Endothelial cell of umbilical vein (primary cell): ENCODE data around the gene CHEK2. TPM values are rescaled to one million over a fixed set of nuclear protein-coding genes. Genes with fewer than 3 reads are reported as not detected.

Experiments used
- BruUV-seq: library from RNA; stranded (reverse); fragments of 400-500 nt; replicated peaks from 2 replicates; lab custom pipeline; 2021; lab: Mats Ljungman, UMichigan
- CTCF ChIA-PET: fragments of 300-600, 350-600 bp; sonication (Branson Sonifier 250); formaldehyde crosslinking; loops from one replicate; lab custom pipeline; 2021; ENCODE audit warnings: antibody characterized with exemption, inconsistent platforms; lab: Charles Lee
- POLR2A ChIA-PET: fragments of 300-600, 350-600 bp; sonication (Branson Sonifier 250); formaldehyde crosslinking; loops from one replicate; lab custom pipeline; 2021; ENCODE audit warnings: antibody characterized with exemption, inconsistent platforms; lab: Charles Lee
- DNase-seq: peaks from one replicate; pipeline ENCODE4 v3.0.0-alpha.2; 2011; ENCODE audit warnings: low read depth, low spot score
- FAIRE-seq: peaks from 2 replicates; lab custom pipeline; 2011; peaks lifted over from hg19 to GRCh38; lab: Jason Lieb, UNC
- H2AFZ ChIP-seq: 2 replicates; pipeline ENCODE4 v1.6.0; 2012; ENCODE audit warnings: low read depth, low read length, control low read depth, inconsistent platforms
- H3K27ac ChIP-seq: 2 replicates; pipeline ENCODE4 v1.5.1; 2011; ENCODE audit warnings: low read depth, mild to moderate bottlenecking, control low read depth, low read length, moderate library complexity; ENCODE audit not compliant: insufficient read depth
- H3K27me3 ChIP-seq, 2 experiments: 2 replicates each; pipeline versions ENCODE4 v1.6.0 to v1.6.1; 2011; ENCODE audit warnings: low read length in 2 of 2, mixed read lengths in 1 of 2; ENCODE audit not compliant: control insufficient read depth in 2 of 2, insufficient read depth in 2 of 2
- H3K36me3 ChIP-seq, 2 experiments: 2 replicates in 1 of 2; 3 replicates in 1 of 2; pipeline ENCODE4 v1.5.1; 2011; ENCODE audit warnings: low read length in 2 of 2, mild to moderate bottlenecking in 1 of 2, moderate library complexity in 1 of 2; ENCODE audit not compliant: control insufficient read depth in 2 of 2, insufficient read depth in 2 of 2; ENCODE audit errors: extremely low read depth in 1 of 2
- H3K4me1 ChIP-seq: 3 replicates; pipeline ENCODE4 v1.5.1; 2011; ENCODE audit warnings: mild to moderate bottlenecking, low read length; ENCODE audit not compliant: control insufficient read depth, insufficient read depth; ENCODE audit errors: extremely low read depth
- H3K4me2 ChIP-seq: 2 replicates; pipeline ENCODE4 v1.6.1; 2011; ENCODE audit warnings: low read length, control low read depth, mixed read lengths; ENCODE audit not compliant: insufficient read depth
- H3K4me3 ChIP-seq, 3 experiments: fragments of 200-600 bp in 1 of 3; sonication (generic), shearing (Covaris generic) in 1 of 3; replicated peaks in 1 of 3; 2 replicates each; pipeline ENCODE4 v1.5.1; 2011 to 2016; ENCODE audit warnings: control low read depth in 3 of 3, low read length in 3 of 3, mild to moderate bottlenecking in 2 of 3, inconsistent platforms in 1 of 3, low read depth in 1 of 3, moderate library complexity in 1 of 3; ENCODE audit not compliant: insufficient read depth in 1 of 3
- H3K79me2 ChIP-seq: 2 replicates; pipeline ENCODE4 v1.6.0; 2012; ENCODE audit warnings: low read length, inconsistent platforms; ENCODE audit not compliant: control insufficient read depth, insufficient read depth
- H3K9ac ChIP-seq: replicated peaks from 2 replicates; pipeline ENCODE3; 2011; ENCODE audit warnings: low read length, control low read depth; ENCODE audit not compliant: insufficient read depth; ENCODE audit errors: extremely low read depth
- H3K9me1 ChIP-seq: replicated peaks from 3 replicates; pipeline ENCODE4 v1.6.0; 2011; ENCODE audit warnings: mild to moderate bottlenecking, low read length; ENCODE audit not compliant: control insufficient read depth, insufficient read depth; ENCODE audit errors: extremely low read depth
- H3K9me3 ChIP-seq: replicated peaks from 2 replicates; pipeline ENCODE4 v1.5.1; 2012; ENCODE audit warnings: low read length, inconsistent platforms; ENCODE audit not compliant: control insufficient read depth, insufficient read depth
- H4K20me1 ChIP-seq: replicated peaks from 2 replicates; pipeline ENCODE3; 2011; ENCODE audit warnings: mild to moderate bottlenecking, low read length; ENCODE audit not compliant: control insufficient read depth, insufficient read depth; ENCODE audit errors: extremely low read depth
- CTCF ChIP-seq, 2 donors: IDR thresholded peaks; 1 replicate in 1 of 2; 2 replicates in 1 of 2; pipeline ENCODE4 v1.5.1; 2011; ENCODE audit warnings: low read length in 2 of 2, mild to moderate bottlenecking in 2 of 2, moderate library complexity in 2 of 2, control low read depth in 1 of 2, inconsistent platforms in 1 of 2, low read depth in 1 of 2; ENCODE audit not compliant: insufficient read depth in 1 of 2; ENCODE audit errors: extremely low read depth in 1 of 2
- EZH2 ChIP-seq: IDR thresholded peaks from 2 replicates; pipeline ENCODE4 v1.6.1; 2012; ENCODE audit warnings: borderline replicate concordance, low read depth, mild to moderate bottlenecking, moderate library complexity, low read length, inconsistent platforms; ENCODE audit not compliant: severe bottlenecking
- FOS ChIP-seq: IDR thresholded peaks from 2 replicates; pipeline ENCODE4 v1.6.1; 2011; ENCODE audit warnings: mild to moderate bottlenecking, low read length, moderate library complexity, borderline replicate concordance; ENCODE audit not compliant: insufficient read depth
- GATA2 ChIP-seq: IDR thresholded peaks from 2 replicates; pipeline ENCODE4 v1.7.0; 2011; ENCODE audit warnings: low read depth, mild to moderate bottlenecking, moderate library complexity, mixed read lengths, low read length; ENCODE audit not compliant: insufficient read length, insufficient read depth
- JUN ChIP-seq: IDR thresholded peaks from 2 replicates; pipeline ENCODE4 v1.6.1; 2011; ENCODE audit warnings: borderline replicate concordance, low read depth; ENCODE audit not compliant: insufficient read length, insufficient read depth
- MAX ChIP-seq: IDR thresholded peaks from 2 replicates; pipeline ENCODE4 v1.6.1; 2011; ENCODE audit not compliant: insufficient read depth, insufficient read length
- MYC ChIP-seq: IDR thresholded peaks from one replicate; pipeline ENCODE4 v1.6.1; 2011; ENCODE audit warnings: mild to moderate bottlenecking, low read depth, low read length
- POLR2A ChIP-seq: IDR thresholded peaks from 2 replicates; pipeline ENCODE4 v1.6.1; 2012; ENCODE audit warnings: low read depth, mild to moderate bottlenecking, control low read depth, low read length
- POLR2AphosphoS5 ChIP-seq: IDR thresholded peaks from 2 replicates; pipeline ENCODE4 v1.6.1; 2012; ENCODE audit warnings: low read depth, mild to moderate bottlenecking, control low read depth, low read length, moderate library complexity; ENCODE audit not compliant: insufficient read depth
- dilution Hi-C: fragments of 300-500 bp; cut with MboI; formaldehyde crosslinking; loops from one replicate; pipeline ENCODE4 v1.15.0; 2019; ENCODE audit warnings: low sequenced_read_pairs; ENCODE audit not compliant: extremely low pct_ligation_motif_present
- intact Hi-C: fragments of 100-400 bp; cut with micrococcal nuclease; formaldehyde crosslinking; loops from one replicate; pipeline ENCODE4 v1.10.0; 2022
- polyA plus RNA-seq, 4 experiments: library from polyadenylated mRNA; depleted of rRNA in 3 of 4; stranded (reverse) in 3 of 4; unstranded in 1 of 4; fragments of >200 nt; gene quantifications; 2 replicates each; pipeline versions ENCODE4 v1.2.1 to v1.2.3, GENCODE V29; 2011 to 2012; ENCODE audit warnings: missing spikeins in 1 of 4
- total RNA-seq: library from RNA; stranded (reverse); gene quantifications from 2 replicates; pipeline ENCODE4 v1.2.3, GENCODE V29; 2021

The CHEK2 gene
- total and polyA plus RNA-seq, 2 donors (not counting 3 experiments of a cell fraction or from before 2014, with no cell fraction given) = 24.6 to 24.9 TPM

- ChIA-PET POLR2A (no interaction called here), CTCF (no interaction called here)
- Histone ChIP-seq H3K4me2 (no peak overlapping the region), H3K79me2 (no peaks in the 10 kb centered on the region), H3K9ac (no peak overlapping the region), H3K36me3 (no peaks in the 10 kb centered on the region), H3K27me3 (no peaks in the 10 kb centered on the region), H3K9me3 (no peaks in the 10 kb centered on the region), H4K20me1 (no peaks in the 10 kb centered on the region), H3K9me1 (no peaks in the 10 kb centered on the region), H2AFZ (no peak overlapping the region), H3K27ac (no peak overlapping the region), H3K4me3 (no peak overlapping the region), H3K4me1 (no peaks in the 10 kb centered on the region)
- no TSS peak for BruUV-seq
- intact Hi-C loops (no loop called here), dilution Hi-C loops (no loop called here)
- TF ChIP-seq CTCF (IDR thresholded peaks at IDR 0.05; ENCODE audit: extremely low read depth in 1 of 2, insufficient read depth in 1 of 2, low read depth in 1 of 2, low read length in 2 of 2) (no peak), MYC (no peak), MAX (no peak), GATA2 (no peak), EZH2 (no peak), POLR2AphosphoS5 (no peak), FOS (no peak), POLR2A (no peak), JUN (no peak)
- DNase-seq = no peak
- FAIRE-seq = no peak
Measured at GRCh38 chr22:28703436-28703835, 38.2 kb downstream of the CHEK2 start.
